HG02798 (cell line): ENCODE data around the gene ADD1.
"Not testable (repeated sequence)": the region's sequence is repeated elsewhere in the genome, so short reads cannot be mapped to it uniquely, and the experiment has no call there.

Source experiments
- ATAC-seq: cut with Tn5 transposase; IDR thresholded peaks from one replicate; pipeline ENCODE4 v1.9.1; 2021; ENCODE audit warnings: mild to moderate bottlenecking; ENCODE audit not compliant: unreplicated experiment, poor library complexity

The ADD1 gene

GRCh38 chr4:2911868-2912267 lies 68.2 kb downstream of the ADD1 start:
- ATAC-seq, result no peak

DNA sequence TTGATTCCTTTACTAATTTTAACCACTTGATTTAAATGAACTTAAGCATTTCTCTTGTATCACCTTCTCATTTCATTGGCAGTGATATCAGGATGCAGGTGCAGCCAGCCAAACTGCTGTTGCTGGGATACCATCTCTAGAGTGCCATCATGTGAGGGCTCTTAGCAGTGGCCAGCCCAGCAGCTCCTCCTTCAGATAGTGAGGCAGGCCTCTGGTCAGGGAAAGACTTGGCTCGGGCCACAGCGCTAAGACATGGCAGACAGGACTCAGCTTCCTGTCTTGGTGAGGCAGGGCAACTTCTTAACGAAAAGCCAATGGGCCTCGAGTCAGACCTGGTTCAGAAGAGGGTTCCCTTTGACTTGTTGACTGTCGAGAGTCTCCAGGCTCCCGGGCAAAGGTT lies 69.5 kb downstream of the ADD1 start:
- no peak for ATAC-seq

DNA sequence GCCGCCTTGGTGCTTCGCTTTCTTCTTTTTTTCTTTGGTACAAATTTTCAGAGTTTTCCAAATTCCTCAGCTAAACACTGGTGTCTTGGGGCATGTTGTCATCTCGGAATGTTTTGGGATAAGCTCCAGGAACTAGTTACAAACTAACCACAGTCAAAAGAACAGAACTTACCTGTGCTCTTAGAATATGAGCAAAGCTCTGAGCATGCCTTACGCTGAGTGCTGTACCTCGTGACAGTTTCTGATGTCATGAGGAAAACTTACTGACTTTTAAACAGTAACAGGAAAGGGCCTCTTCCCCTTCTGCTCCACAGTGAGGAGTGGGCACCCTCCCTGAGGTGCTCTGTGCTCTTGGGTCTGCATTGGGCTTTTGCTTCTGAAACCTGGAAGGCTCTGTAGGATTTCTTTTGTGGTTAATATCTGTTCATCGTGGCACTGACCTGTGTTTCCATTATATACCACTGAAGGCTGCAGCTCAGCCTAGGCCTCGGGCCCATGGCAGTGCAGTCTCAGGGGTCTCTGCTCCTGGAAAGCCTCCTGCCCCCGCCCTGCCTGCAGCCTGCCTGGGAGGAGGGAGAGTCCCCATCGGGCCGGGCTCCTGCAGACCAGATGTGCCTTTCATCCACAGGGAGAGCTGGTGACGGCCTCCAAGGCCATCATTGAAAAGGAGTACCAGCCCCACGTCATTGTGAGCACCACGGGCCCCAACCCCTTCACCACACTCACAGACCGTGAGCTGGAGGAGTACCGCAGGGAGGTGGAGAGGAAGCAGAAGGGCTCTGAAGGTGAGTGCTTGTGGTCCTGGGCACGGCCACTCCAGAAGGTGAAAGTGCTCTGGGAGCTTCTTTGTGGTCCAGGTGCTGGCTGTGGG lies 70.8 kb downstream of the ADD1 start:
- ATAC-seq, result no peak

- ATAC-seq, result no peak
Measured at GRCh38 chr4:2915789-2916188, 72.1 kb downstream of the ADD1 start.

DNA sequence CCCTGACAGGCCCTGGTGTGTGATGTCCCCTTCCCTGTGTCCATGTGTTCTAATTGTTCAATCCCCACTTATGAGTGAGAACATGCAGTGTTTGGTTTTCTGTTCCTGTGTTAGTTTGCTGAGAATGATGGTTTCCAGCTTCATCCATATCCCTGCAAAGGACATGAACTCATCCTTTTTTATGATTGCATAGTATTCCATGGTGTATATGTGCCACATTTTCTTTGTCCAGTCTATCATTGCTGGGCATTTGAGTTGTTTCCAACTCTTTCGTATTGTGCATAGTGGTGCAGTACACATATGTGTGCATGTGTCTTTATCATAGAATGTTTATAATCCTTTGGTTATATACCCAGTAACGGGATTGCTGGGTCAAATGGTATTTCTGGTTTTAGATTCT lies 73.1 kb downstream of the ADD1 start:
- not testable (repeated sequence) for ATAC-seq

DNA sequence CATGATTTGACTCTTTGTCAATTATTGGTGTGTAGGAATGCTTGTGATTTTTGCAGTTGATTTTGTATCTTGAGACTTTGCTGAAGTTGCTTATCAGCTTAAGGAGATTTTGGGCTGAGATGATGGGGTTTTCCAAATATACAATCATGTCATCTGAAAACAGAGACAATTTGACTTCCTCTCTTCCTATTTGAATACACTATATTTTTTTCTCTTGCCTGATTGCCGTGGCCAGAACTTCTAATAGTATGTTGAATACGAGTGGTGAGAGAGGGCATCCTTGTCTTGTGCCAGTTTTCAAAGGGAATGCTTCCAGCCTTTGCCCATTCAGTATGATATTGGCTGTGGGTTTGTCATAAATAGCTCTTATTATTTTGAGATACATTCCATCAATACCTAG lies 74.7 kb downstream of the ADD1 start:
- ATAC-seq, result not testable (repeated sequence)

GRCh38 chr4:2918714-2919113 lies 75.1 kb downstream of the ADD1 start:
- not testable (repeated sequence) for ATAC-seq

DNA sequence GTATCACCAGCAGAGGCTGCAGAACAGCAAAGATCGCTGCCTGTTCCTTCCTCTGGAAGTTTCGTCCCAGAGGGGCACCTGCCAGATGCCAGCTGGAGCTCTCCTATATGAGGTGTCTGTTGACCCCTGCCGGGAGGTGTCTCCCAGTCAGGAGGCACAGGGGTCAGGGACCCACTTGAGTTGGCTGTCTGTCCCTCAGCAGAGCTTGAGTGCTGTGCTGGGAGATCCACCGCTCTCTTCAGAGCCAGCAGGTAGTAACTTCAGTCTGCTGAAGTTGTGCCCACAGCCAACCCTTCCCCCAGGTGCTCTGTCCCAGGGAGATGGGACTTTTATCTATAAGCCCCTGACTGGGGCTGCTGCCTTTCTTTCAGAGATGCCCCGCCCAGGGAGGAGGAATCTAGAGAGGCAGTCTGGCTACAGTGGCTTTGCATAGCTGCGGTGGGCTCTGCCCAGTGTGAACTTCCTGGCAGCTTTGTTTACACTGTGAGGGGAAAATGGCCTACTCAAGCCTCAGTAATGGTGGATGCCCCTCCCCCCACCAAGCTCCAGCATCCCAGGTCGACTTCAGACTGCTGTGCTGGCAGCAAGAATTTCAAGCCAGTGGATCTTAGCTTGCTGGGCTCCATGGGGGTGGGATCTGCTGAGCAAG lies 78.9 kb downstream of the ADD1 start:
- not testable (repeated sequence) for ATAC-seq

DNA sequence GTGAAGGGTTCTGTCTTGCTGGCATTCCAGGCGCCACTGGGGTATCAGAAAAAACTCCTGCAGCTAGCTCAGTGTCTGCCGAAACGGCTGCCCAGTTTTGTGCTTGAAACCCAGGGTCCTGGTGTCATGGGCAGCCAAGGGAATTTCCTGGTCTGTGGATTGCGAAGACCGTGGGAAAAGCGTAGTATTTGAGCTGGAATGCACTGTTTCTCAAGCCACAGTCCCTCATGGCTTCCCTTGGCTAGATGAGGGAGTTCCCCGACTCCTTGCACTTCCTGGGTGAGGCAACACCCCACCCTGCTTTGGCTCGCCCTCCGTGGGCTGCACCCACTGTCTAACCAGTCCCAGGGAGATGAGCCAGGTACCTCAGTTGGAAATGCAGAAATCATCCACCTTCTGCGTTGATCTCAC lies 79.5 kb downstream of the ADD1 start:
- no peak for ATAC-seq

GRCh38 chr4:2923668-2924173 lies 80.1 kb downstream of the ADD1 start:
- no peak for ATAC-seq

GRCh38 chr4:2924286-2924685 lies 80.6 kb downstream of the ADD1 start:
- no peak for ATAC-seq

GRCh38 chr4:2924765-2925301 lies 81.2 kb downstream of the ADD1 start:
- no peak for ATAC-seq

- ATAC-seq, result no peak
Measured at GRCh38 chr4:2925496-2925895, 81.9 kb downstream of the ADD1 start.

DNA sequence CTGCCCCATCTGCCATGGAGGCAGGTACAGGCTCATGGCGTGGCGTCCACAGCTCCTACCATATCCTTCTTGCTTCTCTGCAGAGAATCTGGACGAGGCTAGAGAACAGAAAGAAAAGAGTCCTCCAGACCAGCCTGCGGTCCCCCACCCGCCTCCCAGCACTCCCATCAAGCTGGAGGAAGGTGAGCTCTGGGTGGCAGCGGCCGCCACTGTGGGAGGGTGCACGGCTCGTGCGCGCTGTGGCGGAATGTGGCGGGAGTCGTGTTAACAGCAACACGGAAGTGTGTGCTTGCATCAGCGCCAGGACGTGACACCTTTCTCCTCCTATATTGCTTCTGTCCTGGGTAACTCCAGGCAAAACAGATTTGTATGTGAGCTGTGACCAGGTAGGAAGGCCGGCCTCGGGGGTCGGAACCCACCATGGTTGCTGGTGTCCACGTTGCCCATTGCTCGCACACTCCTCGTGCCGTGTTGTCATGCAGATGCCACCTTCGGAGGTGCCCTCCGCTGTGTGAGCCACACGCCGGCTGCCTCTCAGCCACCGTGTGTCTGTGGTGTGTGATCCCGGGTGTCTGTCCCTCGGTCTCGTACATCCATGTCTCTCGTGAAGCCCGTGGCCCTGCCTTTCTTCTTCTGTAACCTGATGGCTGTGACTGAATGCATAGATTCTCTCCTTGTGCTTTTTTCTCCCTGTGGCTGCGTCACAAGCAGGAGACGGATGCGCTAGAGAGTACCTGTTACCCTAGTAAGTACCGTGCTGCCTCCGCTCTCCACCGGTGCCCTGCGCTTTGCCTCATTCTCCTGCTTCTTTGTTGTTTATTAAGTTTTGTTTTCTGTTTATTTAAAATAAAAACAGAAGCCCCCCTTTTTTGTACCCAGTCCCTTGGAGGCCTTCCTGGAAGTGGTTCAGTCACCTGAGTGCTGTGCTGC lies 82.6 kb downstream of the ADD1 start:
- no peak for ATAC-seq

- ATAC-seq, result no peak
Measured at GRCh38 chr4:2927016-2927695, 83.5 kb downstream of the ADD1 start.

DNA sequence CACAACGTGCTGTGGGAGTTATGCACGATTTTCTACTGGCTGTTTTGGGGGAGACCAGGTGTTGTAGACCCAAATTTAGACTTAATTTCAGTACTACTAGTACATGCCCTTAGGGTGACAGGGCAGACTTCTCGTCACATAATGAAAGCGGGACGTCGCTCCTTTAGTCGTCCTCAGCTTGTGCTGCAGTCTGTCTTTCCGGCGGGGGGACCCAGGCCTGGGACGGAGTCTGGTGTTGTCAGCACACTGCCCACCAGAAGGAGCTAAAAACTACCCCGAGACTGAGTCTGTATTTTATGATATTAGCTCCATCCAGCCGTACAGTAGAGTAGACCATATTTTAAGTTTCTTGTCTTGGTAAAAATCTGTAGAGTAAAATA lies 84.0 kb downstream of the ADD1 start:
- ATAC-seq, result no peak

- ATAC-seq, result no peak
Measured at GRCh38 chr4:2928242-2929176, 84.9 kb downstream of the ADD1 start.

DNA sequence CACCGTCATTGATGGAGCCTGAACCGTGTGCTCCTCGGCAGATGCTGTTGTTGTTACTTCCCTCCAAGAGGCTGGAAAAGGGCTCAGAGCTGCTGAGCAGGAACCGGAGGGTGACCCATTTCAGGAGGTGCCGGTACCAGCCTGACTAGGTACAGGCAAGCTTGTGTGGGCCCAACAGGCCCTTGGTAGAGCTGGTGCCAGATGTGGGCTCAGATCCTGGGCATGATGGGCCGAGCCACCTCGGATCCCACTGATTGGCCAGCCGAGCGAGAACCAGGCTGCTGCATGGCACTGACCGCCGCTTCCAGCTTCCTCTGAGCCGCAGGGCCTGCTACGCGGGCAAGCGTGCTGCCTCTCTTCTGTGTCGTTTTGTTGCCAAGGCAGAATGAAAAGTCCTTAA lies 85.8 kb downstream of the ADD1 start:
- ATAC-seq, result no peak
